HL-60/S4 (cell line): Measurements from ENCODE around the gene SH3RF3.
"Not testable (repeated sequence)": the region's sequence is repeated elsewhere in the genome, so short reads cannot be mapped to it uniquely, and the experiment has no call there.

Experiments
- in situ Hi-C: fragments of 300-500 bp; cut with MboI; formaldehyde crosslinking; loops from 2 replicates; pipeline ENCODE4 v1.14.3; 2022; ENCODE audit warnings: low sequenced_read_pairs

SH3RF3 gene

GRCh38 chr2:109527846-109528705 lies 399.1 kb downstream of the SH3RF3 start:
- in situ Hi-C loops, result no loop called here

- in situ Hi-C loops, result no loop called here
These were observed 400.0 kb downstream of the SH3RF3 start for GRCh38 chr2:109528811-109529501.

- in situ Hi-C loops, result no loop called here
These were observed 400.8 kb downstream of the SH3RF3 start for GRCh38 chr2:109529532-109530449.

- in situ Hi-C loops, result no loop called here
These were observed 401.7 kb downstream of the SH3RF3 start for GRCh38 chr2:109530712-109531111.

- in situ Hi-C loops, result no loop called here
These were observed 402.2 kb downstream of the SH3RF3 start for GRCh38 chr2:109531221-109531620.

GRCh38 chr2:109531896-109532727 lies 403.1 kb downstream of the SH3RF3 start:
- in situ Hi-C loops, result no loop called here

- in situ Hi-C loops, result no loop called here
These were observed 403.7 kb downstream of the SH3RF3 start for GRCh38 chr2:109532728-109533076.

GRCh38 chr2:109533823-109534222 lies 404.8 kb downstream of the SH3RF3 start:
- in situ Hi-C loops, result no loop called here

- in situ Hi-C loops, result no loop called here
These were observed 406.4 kb downstream of the SH3RF3 start for GRCh38 chr2:109535217-109535946.

- in situ Hi-C loops, result not testable (repeated sequence)
These were observed 407.6 kb downstream of the SH3RF3 start for GRCh38 chr2:109536556-109536955.

GRCh38 chr2:109537565-109538222 lies 408.7 kb downstream of the SH3RF3 start:
- in situ Hi-C loops, result no loop called here

GRCh38 chr2:109538546-109538945 lies 409.5 kb downstream of the SH3RF3 start:
- in situ Hi-C loops, result no loop called here

- in situ Hi-C loops, result no loop called here
These were observed 413.4 kb downstream of the SH3RF3 start for GRCh38 chr2:109542384-109542783.

GRCh38 chr2:109545828-109546713 lies 417.1 kb downstream of the SH3RF3 start:
- in situ Hi-C loops, result no loop called here

- in situ Hi-C loops, result no loop called here
These were observed 418.3 kb downstream of the SH3RF3 start for GRCh38 chr2:109547280-109547679.

- in situ Hi-C loops, result no loop called here
These were observed 420.1 kb downstream of the SH3RF3 start for GRCh38 chr2:109549016-109549590.
